NB4 (cell line): Measurements from ENCODE around the gene SYMPK.

ENCODE experiments used
- MYC ChIP-seq: IDR thresholded peaks from 2 replicates; pipeline ENCODE4 v1.6.1; 2011; ENCODE audit warnings: low read depth, low read length
- POLR2A ChIP-seq: IDR thresholded peaks from 2 replicates; pipeline ENCODE4 v1.6.1; 2011; ENCODE audit warnings: mild to moderate bottlenecking; ENCODE audit not compliant: insufficient read length; ENCODE audit errors: extremely low read depth
- TF ChIP-seq, protein P1 (sequence below): IDR thresholded peaks from one replicate; pipeline ENCODE4 v1.5.1; 2012; ENCODE audit warnings: low read depth, low read length
- TF ChIP-seq, protein P2 (sequence below): IDR thresholded peaks from 2 replicates; pipeline ENCODE4 v1.6.1; 2011; ENCODE audit warnings: low read depth, low read length

DNA sequence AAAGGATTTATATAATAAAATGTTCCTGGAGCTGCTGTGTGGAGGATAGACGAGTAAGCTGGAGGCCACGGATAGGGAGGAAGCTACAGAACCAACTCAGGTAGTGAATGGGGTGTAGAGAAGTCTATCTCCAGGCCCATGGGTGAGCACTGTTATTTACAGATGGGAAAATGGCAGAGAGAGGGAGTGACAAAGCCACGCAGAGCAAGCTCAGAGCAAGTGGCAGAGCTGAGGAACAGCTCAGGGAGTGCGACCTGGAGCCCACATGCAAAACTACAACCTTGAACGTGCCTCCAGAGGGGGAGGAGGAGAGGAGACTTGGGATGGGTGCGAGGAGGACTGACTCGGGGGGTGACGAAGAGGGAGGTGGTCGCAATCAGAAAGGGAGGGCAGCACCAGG is 34.4 kb downstream of the SYMPK start:
- TF ChIP-seq, protein P1, sequence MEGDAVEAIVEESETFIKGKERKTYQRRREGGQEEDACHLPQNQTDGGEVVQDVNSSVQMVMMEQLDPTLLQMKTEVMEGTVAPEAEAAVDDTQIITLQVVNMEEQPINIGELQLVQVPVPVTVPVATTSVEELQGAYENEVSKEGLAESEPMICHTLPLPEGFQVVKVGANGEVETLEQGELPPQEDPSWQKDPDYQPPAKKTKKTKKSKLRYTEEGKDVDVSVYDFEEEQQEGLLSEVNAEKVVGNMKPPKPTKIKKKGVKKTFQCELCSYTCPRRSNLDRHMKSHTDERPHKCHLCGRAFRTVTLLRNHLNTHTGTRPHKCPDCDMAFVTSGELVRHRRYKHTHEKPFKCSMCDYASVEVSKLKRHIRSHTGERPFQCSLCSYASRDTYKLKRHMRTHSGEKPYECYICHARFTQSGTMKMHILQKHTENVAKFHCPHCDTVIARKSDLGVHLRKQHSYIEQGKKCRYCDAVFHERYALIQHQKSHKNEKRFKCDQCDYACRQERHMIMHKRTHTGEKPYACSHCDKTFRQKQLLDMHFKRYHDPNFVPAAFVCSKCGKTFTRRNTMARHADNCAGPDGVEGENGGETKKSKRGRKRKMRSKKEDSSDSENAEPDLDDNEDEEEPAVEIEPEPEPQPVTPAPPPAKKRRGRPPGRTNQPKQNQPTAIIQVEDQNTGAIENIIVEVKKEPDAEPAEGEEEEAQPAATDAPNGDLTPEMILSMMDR: no peak
- TF ChIP-seq POLR2A: no peak
- TF ChIP-seq, protein P2, sequence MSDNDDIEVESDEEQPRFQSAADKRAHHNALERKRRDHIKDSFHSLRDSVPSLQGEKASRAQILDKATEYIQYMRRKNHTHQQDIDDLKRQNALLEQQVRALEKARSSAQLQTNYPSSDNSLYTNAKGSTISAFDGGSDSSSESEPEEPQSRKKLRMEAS: no peak
- no peak for TF ChIP-seq MYC
